CD14-positive monocyte (primary cell): Measurements from ENCODE around the gene ABCA2. TPM values are rescaled to one million over a fixed set of nuclear protein-coding genes. Genes with fewer than 3 reads are reported as not detected.

Experiments
- DNase-seq, 3 donors: peaks; one replicate each; pipeline ENCODE4 v3.0.0-alpha.2; 2011 to 2022
- H2AFZ ChIP-seq: 2 replicates; pipeline ENCODE4 v1.6.0; 2012; ENCODE audit warnings: mild to moderate bottlenecking, low read depth, low read length, inconsistent platforms; ENCODE audit not compliant: insufficient read depth, poor library complexity, severe bottlenecking
- H3K27ac ChIP-seq, 2 donors: 1 replicate in 1 of 2; 2 replicates in 1 of 2; pipeline ENCODE4 v1.5.1; 2012 to 2013; ENCODE audit warnings: low read length in 2 of 2, control low read depth in 1 of 2, inconsistent platforms in 1 of 2, low read depth in 1 of 2, mild to moderate bottlenecking in 1 of 2
- H3K27me3 ChIP-seq, 2 donors: one replicate each; pipeline versions ENCODE4 v1.6.0 to v1.6.1; 2011 to 2013; ENCODE audit warnings: low read length in 2 of 2; ENCODE audit not compliant: control insufficient read depth in 2 of 2, insufficient read depth in 2 of 2
- H3K36me3 ChIP-seq, 2 donors: replicated peaks in 1 of 2; 1 replicate in 1 of 2; 2 replicates in 1 of 2; pipeline versions ENCODE4 v1.5.1 to v1.6.1; 2012 to 2013; ENCODE audit warnings: low read length in 2 of 2, control low read depth in 1 of 2, inconsistent platforms in 1 of 2, mild to moderate bottlenecking in 1 of 2; ENCODE audit not compliant: insufficient read depth in 2 of 2, control insufficient read depth in 1 of 2
- H3K4me1 ChIP-seq, 2 donors: 1 replicate in 1 of 2; 2 replicates in 1 of 2; pipeline versions ENCODE4 v1.5.1 to v1.6.1; 2012 to 2013; ENCODE audit warnings: low read length in 2 of 2, control low read depth in 1 of 2, inconsistent platforms in 1 of 2, mild to moderate bottlenecking in 1 of 2, moderate library complexity in 1 of 2; ENCODE audit not compliant: insufficient read depth in 2 of 2, control insufficient read depth in 1 of 2
- H3K4me2 ChIP-seq: replicated peaks from 2 replicates; pipeline ENCODE3; 2012; ENCODE audit warnings: low read length, moderate library complexity, mild to moderate bottlenecking; ENCODE audit not compliant: poor library complexity, severe bottlenecking; ENCODE audit errors: extremely low read depth
- H3K4me3 ChIP-seq, 3 experiments: fragments of 200-600 bp in 1 of 3; sonication (generic) in 1 of 3; replicated peaks in 1 of 3; 1 replicate in 2 of 3; 2 replicates in 1 of 3; pipeline ENCODE4 v1.5.1; 2011 to 2013; ENCODE audit warnings: low read length in 3 of 3, mild to moderate bottlenecking in 3 of 3, control low read depth in 2 of 3, low read depth in 2 of 3, inconsistent platforms in 1 of 3, moderate library complexity in 1 of 3
- H3K79me2 ChIP-seq: 2 replicates; pipeline ENCODE4 v1.6.0; 2012; ENCODE audit warnings: mild to moderate bottlenecking, control low read depth, inconsistent platforms, low read length, moderate library complexity; ENCODE audit not compliant: insufficient read depth
- H3K9ac ChIP-seq: 2 replicates; pipeline ENCODE4 v1.6.0; 2017; ENCODE audit warnings: low read length, mild to moderate bottlenecking; ENCODE audit not compliant: insufficient read depth, poor library complexity, severe bottlenecking
- H3K9me3 ChIP-seq, 2 donors: replicated peaks in 1 of 2; 1 replicate in 1 of 2; 2 replicates in 1 of 2; pipeline versions ENCODE4 v1.5.1 to v1.6.1; 2012 to 2013; ENCODE audit warnings: low read length in 2 of 2, control low read depth in 1 of 2; ENCODE audit not compliant: control insufficient read depth in 1 of 2, insufficient read depth in 1 of 2
- H4K20me1 ChIP-seq: 2 replicates; pipeline ENCODE4 v1.6.0; 2012; ENCODE audit warnings: mild to moderate bottlenecking, low read length, control low read depth, moderate library complexity; ENCODE audit not compliant: insufficient read depth
- H3K27ac Mint-ChIP-seq, 7 donors: one replicate each; pipeline ENCODE4 v1.8.0; 2020; ENCODE audit warnings: mild to moderate bottlenecking in 7 of 7, mixed read lengths in 7 of 7, moderate library complexity in 6 of 7, inconsistent platforms in 2 of 7
- H3K27me3 Mint-ChIP-seq, 3 donors: one replicate each; pipeline ENCODE4 v1.8.0; 2021 to 2022; ENCODE audit warnings: low read depth in 3 of 3, mild to moderate bottlenecking in 3 of 3, mixed read lengths in 3 of 3, moderate library complexity in 3 of 3, inconsistent platforms in 1 of 3
- H3K36me3 Mint-ChIP-seq, 2 donors: one replicate each; pipeline ENCODE4 v1.8.0; 2020; ENCODE audit warnings: mixed read lengths in 2 of 2, inconsistent platforms in 1 of 2, mild to moderate bottlenecking in 1 of 2
- H3K4me1 Mint-ChIP-seq: one replicate; pipeline ENCODE4 v1.8.0; 2020; ENCODE audit warnings: mild to moderate bottlenecking, mixed read lengths
- H3K4me3 Mint-ChIP-seq, 2 donors: one replicate each; pipeline ENCODE4 v1.8.0; 2020; ENCODE audit warnings: mild to moderate bottlenecking in 2 of 2, mixed read lengths in 2 of 2, moderate library complexity in 1 of 2
- H3K9me3 Mint-ChIP-seq, 7 donors: one replicate each; pipeline ENCODE4 v1.8.0; 2020 to 2022; ENCODE audit warnings: mixed read lengths in 7 of 7, mild to moderate bottlenecking in 6 of 7, moderate library complexity in 6 of 7, inconsistent platforms in 2 of 7
- WGBS: methylation state at CpG from one replicate; pipeline ENCODE4 v1.1.5; 2013; ENCODE audit warnings: missing lambda C conversion rate; ENCODE audit not compliant: insufficient coverage; 5-methylcytosine and 5-hydroxymethylcytosine counted together
- intact Hi-C, 2 donors: fragments of 100-400 bp; cut with micrococcal nuclease; formaldehyde crosslinking; loops; one replicate each; pipeline versions ENCODE4 v1.15.0 to v1.15.1; 2023
- polyA plus RNA-seq, 3 donors: library from polyadenylated mRNA; depleted of rRNA in 1 of 3; unstranded in 2 of 3; stranded (reverse) in 1 of 3; fragments of 300-500 nt in 2 of 3; fragments of >200 nt in 1 of 3; fragmentation: Illumina TruSeq in 2 of 3; gene quantifications; 1 replicate in 2 of 3; 2 replicates in 1 of 3; pipeline ENCODE4 v1.2.3, GENCODE V29; 2012 to 2021
- TF ChIP-seq, protein P1 (sequence below): fragments of 200-600 bp; IDR thresholded peaks from one replicate; pipeline ENCODE4 v1.8.0; 2022; ENCODE audit warnings: antibody characterized with exemption, mild to moderate bottlenecking

Gene ABCA2
- polyA plus RNA-seq, 3 donors = 0.18 to 30.7 (median 0.40) TPM

DNA sequence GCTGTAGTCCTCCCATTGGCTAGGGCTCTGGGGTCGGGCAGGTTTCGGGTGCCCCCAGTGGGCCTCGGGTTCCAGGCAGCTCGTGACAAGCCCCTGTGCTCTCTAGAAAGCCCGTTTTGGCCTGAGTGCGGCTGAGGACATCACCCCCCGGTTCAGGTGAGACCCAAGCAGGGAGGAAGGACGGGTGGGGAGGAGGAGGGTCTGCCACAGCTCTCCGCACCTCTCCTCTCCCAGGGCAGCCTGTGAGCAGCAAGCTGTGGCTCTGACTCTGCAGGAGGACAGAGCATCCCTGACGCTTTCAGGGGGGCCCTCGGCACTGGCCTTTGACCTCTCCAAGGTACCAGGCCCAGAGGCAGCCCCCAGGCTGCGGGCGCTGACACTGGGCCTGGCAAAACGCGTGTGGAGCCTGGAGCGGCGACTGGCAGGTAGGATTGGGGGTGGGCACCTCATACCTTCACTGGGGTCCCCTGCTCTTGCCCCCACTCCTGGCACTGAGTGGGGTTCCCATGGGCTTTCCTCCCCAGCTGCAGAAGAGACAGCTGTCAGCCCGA lies 35.1 kb downstream of the ABCA2 start:
- peaks cover 0 to 17% (median 3%) of the 10 kb centered on the region in 7 donors for H3K9me3 Mint-ChIP-seq
- peaks cover 6 to 9% of the 10 kb centered on the region in 2 donors for H3K36me3 ChIP-seq
- H3K27me3 Mint-ChIP-seq = peaks cover 27 to 55% (median 51%) of the 10 kb centered on the region in 3 donors
- H2AFZ ChIP-seq = peak overlapping the region; percentile 79
- peaks cover 46% of the 10 kb centered on the region for H3K4me1 Mint-ChIP-seq
- H3K4me3 ChIP-seq = peak overlapping the region; percentile 67 to 88 (median 85)
- H3K79me2 ChIP-seq = peaks cover 20% of the 10 kb centered on the region
- H3K9ac ChIP-seq = peak overlapping the region; percentile 73
- H3K9me3 ChIP-seq = no peaks in the 10 kb centered on the region
- WGBS = 70% methylated on average over 10 of the region's 18 CpGs
- H3K27ac ChIP-seq = peak overlapping the region; percentile 14 to 79
- intact Hi-C loops = loop anchor here (2.0 to 5.0 kb wide), 2 partner anchors 39 to 202 kb away; partner anchors contain the start of genes FUT7 (in 1 of the 2) and TMEM141 (in 1 of the 2)
- H3K27me3 ChIP-seq = peaks cover 0 to 44% of the 10 kb centered on the region in 2 donors
- DNase-seq = no peak
- peaks cover 47 to 64% of the 10 kb centered on the region in 2 donors for H3K4me1 ChIP-seq
- peak overlapping the region; percentile 81 to 89 for H3K4me3 Mint-ChIP-seq
- TF ChIP-seq, protein P1, sequence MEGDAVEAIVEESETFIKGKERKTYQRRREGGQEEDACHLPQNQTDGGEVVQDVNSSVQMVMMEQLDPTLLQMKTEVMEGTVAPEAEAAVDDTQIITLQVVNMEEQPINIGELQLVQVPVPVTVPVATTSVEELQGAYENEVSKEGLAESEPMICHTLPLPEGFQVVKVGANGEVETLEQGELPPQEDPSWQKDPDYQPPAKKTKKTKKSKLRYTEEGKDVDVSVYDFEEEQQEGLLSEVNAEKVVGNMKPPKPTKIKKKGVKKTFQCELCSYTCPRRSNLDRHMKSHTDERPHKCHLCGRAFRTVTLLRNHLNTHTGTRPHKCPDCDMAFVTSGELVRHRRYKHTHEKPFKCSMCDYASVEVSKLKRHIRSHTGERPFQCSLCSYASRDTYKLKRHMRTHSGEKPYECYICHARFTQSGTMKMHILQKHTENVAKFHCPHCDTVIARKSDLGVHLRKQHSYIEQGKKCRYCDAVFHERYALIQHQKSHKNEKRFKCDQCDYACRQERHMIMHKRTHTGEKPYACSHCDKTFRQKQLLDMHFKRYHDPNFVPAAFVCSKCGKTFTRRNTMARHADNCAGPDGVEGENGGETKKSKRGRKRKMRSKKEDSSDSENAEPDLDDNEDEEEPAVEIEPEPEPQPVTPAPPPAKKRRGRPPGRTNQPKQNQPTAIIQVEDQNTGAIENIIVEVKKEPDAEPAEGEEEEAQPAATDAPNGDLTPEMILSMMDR = no peak
- H3K27ac Mint-ChIP-seq = peak overlapping the region in 6 of 7 donors; percentile 23 to 86 (median 69)
- H3K4me2 ChIP-seq = peak overlapping the region; percentile 97
- H3K36me3 Mint-ChIP-seq = peaks cover 10% of the 10 kb centered on the region in 2 donors
- H4K20me1 ChIP-seq = peaks cover 30% of the 10 kb centered on the region

DNA sequence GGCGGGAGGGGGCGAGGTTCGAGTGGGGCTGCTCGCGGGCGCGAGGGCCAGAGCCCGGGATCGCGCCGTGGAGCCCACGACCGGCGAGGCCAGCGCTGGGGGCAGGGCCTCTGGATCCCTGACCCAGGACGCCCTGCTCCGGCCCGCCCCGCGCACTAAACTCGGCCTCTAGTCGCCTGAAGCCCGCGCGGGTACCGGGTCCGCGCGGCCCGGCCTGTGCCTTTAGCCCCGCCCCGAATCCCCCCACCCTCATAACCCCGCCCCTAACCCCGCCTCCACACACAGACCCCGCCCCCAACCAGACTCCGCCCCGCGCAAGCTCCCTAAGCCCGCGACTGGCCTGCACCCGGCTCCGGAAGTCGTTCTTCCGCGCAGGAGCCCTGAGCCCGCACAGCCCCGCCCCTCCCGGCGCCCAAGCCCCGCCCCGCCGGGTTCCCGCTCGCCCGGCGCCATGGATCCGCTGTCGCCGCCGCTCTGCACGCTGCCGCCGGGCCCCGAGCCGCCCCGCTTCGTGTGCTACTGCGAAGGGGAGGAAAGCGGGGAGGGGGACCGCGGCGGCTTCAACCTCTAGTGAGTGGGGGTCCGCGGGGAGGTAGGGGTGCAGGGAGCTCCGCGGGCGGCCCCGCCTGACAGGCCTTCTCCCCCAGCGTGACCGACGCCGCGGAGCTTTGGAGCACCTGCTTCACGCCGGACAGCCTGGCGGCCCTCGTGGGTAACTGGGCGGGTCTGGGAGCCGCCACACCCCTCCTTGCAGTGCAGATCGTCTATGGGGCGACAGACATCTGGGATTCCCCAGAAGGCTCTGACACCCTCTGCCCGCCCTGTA lies 35.8 kb downstream of the ABCA2 start, which contains the start of gene PAXX:
Gene PAXX, plus strand, starts transcription at position 430 of the 826 bp plus-strand sequence. Its CDS starts 22 bp downstream, at position 452.
- peaks cover 40% of the 10 kb centered on the region for H3K4me1 Mint-ChIP-seq
- Histone ChIP-seq H3K36me3 (peaks cover 6 to 9% of the 10 kb centered on the region in 2 donors), H3K27me3 (peaks cover 0 to 38% of the 10 kb centered on the region in 2 donors), H3K9me3 (no peaks in the 10 kb centered on the region), H3K4me3 (peak within 1 kb of the TSS; percentile 67 to 88 (median 85)), H3K79me2 (peaks cover 20% of the 10 kb centered on the region), H2AFZ (peak within 1 kb of the TSS; percentile 79), H3K4me2 (peak within 1 kb of the TSS; percentile 97), H3K4me1 (peaks cover 40 to 57% of the 10 kb centered on the region in 2 donors), H3K27ac (peak within 1 kb of the TSS; percentile 64 to 79), H4K20me1 (peaks cover 30% of the 10 kb centered on the region), H3K9ac (peak within 1 kb of the TSS; percentile 73)
- peak within 1 kb of the TSS; percentile 81 to 89 for H3K4me3 Mint-ChIP-seq
- H3K27me3 Mint-ChIP-seq = peaks cover 29 to 55% (median 53%) of the 10 kb centered on the region in 3 donors
- TF ChIP-seq, protein P1 = no peak
- intact Hi-C loops = loop anchor here (2.0 to 5.0 kb wide), 2 partner anchors 40 to 201 kb away; partner anchors contain the start of genes FUT7 (in 1 of the 2) and TMEM141 (in 1 of the 2)
- WGBS = under 1% methylated on average over 84 of the region's 92 CpGs
- peak within 1 kb of the TSS; percentile 79 to 93 (median 89) for H3K27ac Mint-ChIP-seq
- H3K9me3 Mint-ChIP-seq = peaks cover 0 to 17% (median 0%) of the 10 kb centered on the region in 7 donors
- DNase-seq = peak; percentile 84 to 88 (median 84)
- H3K36me3 Mint-ChIP-seq = peaks cover 10% of the 10 kb centered on the region in 2 donors
